GM13977 (cell line): ENCODE measurements around the gene ALDH1L1.

Experiments
- DNase-seq: peaks from one replicate; pipeline ENCODE4 v3.0.0; 2012; ENCODE audit warnings: low spot score
- CTCF ChIP-seq: IDR thresholded peaks from 2 replicates; pipeline ENCODE4 v1.5.1; 2012; ENCODE audit warnings: mild to moderate bottlenecking, control low read depth; ENCODE audit not compliant: insufficient read depth; ENCODE audit errors: extremely low read depth, missing control alignments
- in situ Hi-C: fragments of 300-500 bp; cut with MboI; formaldehyde crosslinking; loops from one replicate; pipeline ENCODE4 v1.12.0; 2022; ENCODE audit warnings: low sequenced_read_pairs, low pct_unique_long_range_greater_than_20kb, mixed read lengths, inconsistent platforms; ENCODE audit not compliant: unreplicated experiment

ALDH1L1 gene

GRCh38 chr3:126157083-126157768 lies 23.2 kb downstream of the ALDH1L1 start:
- no peak for DNase-seq
- in situ Hi-C loops: no loop called here
- no peak for TF ChIP-seq CTCF

DNA sequence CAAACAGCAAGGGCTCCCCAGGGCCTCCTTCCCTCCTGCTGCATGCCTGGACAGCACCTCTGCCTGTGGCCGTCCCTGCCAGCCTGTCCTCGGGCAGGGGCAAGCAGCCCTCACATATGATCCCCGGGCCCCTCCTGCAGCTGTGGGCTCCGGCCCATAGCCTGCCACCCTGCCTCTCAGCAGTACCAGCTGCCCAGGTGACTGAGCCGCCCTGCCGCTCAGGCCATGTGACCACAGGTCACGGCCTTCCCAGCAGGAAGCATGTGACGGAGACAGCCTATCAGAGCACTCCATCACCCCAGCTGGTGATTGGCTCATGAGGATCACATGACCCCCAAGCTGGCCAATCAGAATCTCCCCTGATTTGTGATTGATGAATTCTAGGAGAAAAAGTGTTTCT lies 23.9 kb downstream of the ALDH1L1 start:
- DNase-seq: no peak
- TF ChIP-seq CTCF: no peak
- in situ Hi-C loops: no loop called here

DNA sequence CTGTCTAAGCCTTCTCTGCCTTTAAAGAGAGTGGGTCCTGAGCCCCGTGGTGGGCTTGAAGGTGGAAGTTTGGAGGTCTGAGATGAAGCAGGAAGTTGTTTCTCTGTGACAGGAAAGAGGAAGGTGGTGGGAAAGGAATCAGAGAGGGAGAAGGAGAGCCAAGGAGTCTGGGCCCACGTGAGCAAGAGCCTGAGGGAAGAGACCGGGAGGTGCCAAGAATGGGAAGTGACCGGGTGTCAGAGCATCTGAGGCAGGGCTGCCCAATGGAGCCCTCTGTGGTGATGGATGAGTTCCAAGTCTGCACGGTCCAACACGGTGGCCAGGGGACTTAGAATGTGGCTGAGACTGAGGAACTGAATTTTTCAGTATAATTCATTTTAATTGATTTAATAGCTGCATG lies 24.6 kb downstream of the ALDH1L1 start:
- DNase-seq: no peak
- in situ Hi-C loops: no loop called here

GRCh38 chr3:126155280-126155640 lies 25.1 kb downstream of the ALDH1L1 start:
- in situ Hi-C loops: no loop called here
- TF ChIP-seq CTCF: no peak
- no peak for DNase-seq

More for the DNA sequence above, 24.6 kb downstream of the ALDH1L1 start:
- no peak for TF ChIP-seq CTCF

GRCh38 chr3:126154391-126155279 lies 25.8 kb downstream of the ALDH1L1 start:
- in situ Hi-C loops: no loop called here

More at GRCh38 chr3:126154391-126155279, 25.8 kb downstream of the ALDH1L1 start:
- no peak for TF ChIP-seq CTCF
- DNase-seq: no peak
